ENCODE results near the gene TGIF1.
A peak's percentile ranks its signal among the peaks of the same experiment; 100 is the strongest.

TGIF1 gene

GRCh38 chr18:3480827-3481573 lies 31.0 kb downstream of the TGIF1 start:
- no peaks in the 10 kb centered on the region for H4K20me1 ChIP-seq
- no peaks in the 10 kb centered on the region for H3K36me3 ChIP-seq
- H3K4me2 ChIP-seq, result no peak overlapping the region
- H3K9ac ChIP-seq, result no peak overlapping the region
- H3K27me3 ChIP-seq, result no peaks in the 10 kb centered on the region
- no peak overlapping the region for H3K27ac ChIP-seq
- peaks cover 7% of the 10 kb centered on the region for H3K4me1 ChIP-seq
- no peak overlapping the region for H3K4me3 ChIP-seq
- TF ChIP-seq Cebpa-rat (IDR thresholded peaks at IDR 0.05), result no peak
- H3K9me3 ChIP-seq, result no peaks in the 10 kb centered on the region

GRCh38 chr18:3481696-3482210 lies 31.8 kb downstream of the TGIF1 start:
- Histone ChIP-seq H3K27ac (no peak overlapping the region), H3K9ac (no peak overlapping the region), H3K4me1 (peaks cover 14% of the 10 kb centered on the region), H3K4me3 (no peak overlapping the region), H3K4me2 (no peak overlapping the region), H3K36me3 (no peaks in the 10 kb centered on the region), H3K9me3 (no peaks in the 10 kb centered on the region), H3K27me3 (no peaks in the 10 kb centered on the region), H4K20me1 (no peaks in the 10 kb centered on the region)
- no peak for TF ChIP-seq Cebpa-rat (IDR thresholded peaks at IDR 0.05)

GRCh38 chr18:3482258-3482657 lies 32.3 kb downstream of the TGIF1 start:
- Histone ChIP-seq H4K20me1 (no peaks in the 10 kb centered on the region), H3K4me3 (no peak overlapping the region), H3K27ac (no peak overlapping the region), H3K9me3 (no peaks in the 10 kb centered on the region), H3K9ac (no peak overlapping the region), H3K27me3 (no peaks in the 10 kb centered on the region), H3K36me3 (no peaks in the 10 kb centered on the region), H3K4me2 (no peak overlapping the region), H3K4me1 (peaks cover 19% of the 10 kb centered on the region)
- TF ChIP-seq Cebpa-rat (IDR thresholded peaks at IDR 0.05), result no peak

DNA sequence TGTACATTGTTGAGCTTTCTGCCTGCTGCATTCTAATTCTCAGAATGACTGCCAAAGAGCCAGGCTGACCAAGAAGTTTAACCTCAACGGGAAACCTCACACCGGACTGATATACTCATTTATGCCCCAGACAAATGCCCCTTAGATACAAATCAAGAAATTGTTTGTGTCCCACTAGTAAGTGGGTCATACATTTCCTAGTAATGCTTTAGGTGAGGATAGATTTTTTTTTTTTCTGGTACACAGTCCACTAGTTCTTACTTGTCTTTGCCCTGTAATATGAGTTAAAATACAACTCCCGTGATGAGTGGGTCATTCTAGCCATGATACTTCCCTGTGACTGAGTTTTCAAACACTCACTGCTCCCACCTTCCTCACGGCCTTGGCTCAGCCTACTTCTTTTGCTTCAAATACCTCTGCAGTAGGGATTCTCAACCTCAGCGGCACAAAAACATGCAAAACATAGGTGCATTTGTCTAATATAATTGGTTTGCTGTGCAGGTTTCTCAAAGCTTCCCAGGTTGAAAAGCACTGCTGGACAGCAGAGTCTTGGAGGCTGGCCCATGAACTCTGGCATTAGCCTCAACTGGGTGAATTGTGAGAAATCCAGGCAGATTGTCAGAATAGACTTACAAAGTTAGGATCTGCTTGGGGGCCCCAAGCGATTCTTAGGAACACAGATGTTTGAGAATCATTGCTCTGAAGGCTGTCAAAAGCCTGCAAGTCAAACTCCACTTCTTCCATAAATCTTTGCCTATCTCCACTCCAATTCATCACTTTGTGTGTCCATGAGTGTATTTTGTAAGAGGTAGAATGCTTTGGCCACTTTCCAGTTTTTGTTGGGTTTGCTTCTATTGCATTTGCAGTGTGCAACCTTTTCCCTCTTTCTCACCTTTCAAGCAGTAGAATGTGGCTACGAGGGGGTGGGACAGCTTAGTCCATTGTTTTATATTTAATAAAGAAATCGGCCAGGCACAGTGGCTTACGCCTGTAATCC lies 35.5 kb downstream of the TGIF1 start:
- Histone ChIP-seq H3K36me3 (no peaks in the 10 kb centered on the region), H3K4me3 (no peak overlapping the region), H3K27me3 (no peaks in the 10 kb centered on the region), H3K27ac (no peak overlapping the region), H4K20me1 (no peaks in the 10 kb centered on the region), H3K4me1 (peaks cover 30% of the 10 kb centered on the region), H3K9me3 (no peaks in the 10 kb centered on the region), H3K4me2 (peak overlapping the region; percentile 66), H3K9ac (no peak overlapping the region)
- TF ChIP-seq Cebpa-rat (IDR thresholded peaks at IDR 0.05), result no peak

DNA sequence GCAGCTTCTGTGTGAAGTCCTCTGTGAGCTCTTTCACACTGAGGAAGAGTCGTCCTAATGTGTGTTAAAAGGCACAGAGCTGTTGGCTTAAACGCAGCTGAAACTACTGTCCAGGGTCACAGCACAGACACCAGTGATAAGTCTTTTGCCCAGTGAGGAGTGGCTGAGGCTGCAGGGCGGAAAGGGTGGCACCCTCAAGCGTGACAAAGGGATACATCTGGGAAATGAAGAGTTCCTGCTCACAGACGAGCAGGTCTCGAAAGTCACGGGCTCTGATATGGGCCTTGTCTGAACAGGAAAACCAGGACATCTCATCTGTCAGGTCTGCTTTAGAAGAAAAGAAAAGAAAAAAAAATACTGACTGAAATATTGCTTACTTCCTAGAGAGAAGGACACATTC lies 36.5 kb downstream of the TGIF1 start:
- no peak for TF ChIP-seq Cebpa-rat (IDR thresholded peaks at IDR 0.05)
- Histone ChIP-seq H3K9ac (peak overlapping the region; percentile 48; the same call in 1 of the 2 replicates), H3K36me3 (no peaks in the 10 kb centered on the region), H3K4me1 (peaks cover 30% of the 10 kb centered on the region), H3K4me3 (no peak overlapping the region), H3K27me3 (no peaks in the 10 kb centered on the region), H4K20me1 (no peaks in the 10 kb centered on the region), H3K27ac (peak overlapping the region; percentile 48; the same call in 1 of the 2 replicates), H3K4me2 (peak overlapping the region; percentile 66), H3K9me3 (no peaks in the 10 kb centered on the region)

DNA sequence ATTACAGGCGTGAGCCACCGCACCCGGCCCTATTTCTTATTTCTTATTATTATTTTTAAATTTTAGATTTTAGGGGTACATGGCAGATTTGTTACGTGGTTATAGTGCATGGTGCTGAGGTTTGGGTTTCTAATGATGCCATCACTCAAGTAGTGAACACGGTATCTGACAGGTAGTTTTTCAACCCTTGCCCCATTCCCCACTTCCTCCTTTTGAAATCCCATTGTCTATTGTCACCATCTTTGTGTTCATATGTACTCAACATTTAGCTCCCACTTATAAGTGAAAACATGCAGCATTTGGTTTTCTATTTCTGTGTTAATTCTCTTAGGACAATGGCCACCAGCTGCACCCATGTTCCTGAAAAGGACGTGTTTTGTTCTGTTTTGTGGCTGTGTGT lies 39.5 kb downstream of the TGIF1 start:
- H3K4me2 ChIP-seq, result 0 out of 2 replicates have a peak overlapping the region, but pooled peaks have one; percentile 9
- TF ChIP-seq Cebpa-rat (IDR thresholded peaks at IDR 0.05), result no peak
- H3K27me3 ChIP-seq, result no peaks in the 10 kb centered on the region
- H3K4me1 ChIP-seq, result peaks cover 41% of the 10 kb centered on the region
- no peak overlapping the region for H3K27ac ChIP-seq
- no peaks in the 10 kb centered on the region for H3K36me3 ChIP-seq
- no peaks in the 10 kb centered on the region for H4K20me1 ChIP-seq
- no peak overlapping the region for H3K4me3 ChIP-seq
- H3K9ac ChIP-seq, result no peak overlapping the region
- no peaks in the 10 kb centered on the region for H3K9me3 ChIP-seq

DNA sequence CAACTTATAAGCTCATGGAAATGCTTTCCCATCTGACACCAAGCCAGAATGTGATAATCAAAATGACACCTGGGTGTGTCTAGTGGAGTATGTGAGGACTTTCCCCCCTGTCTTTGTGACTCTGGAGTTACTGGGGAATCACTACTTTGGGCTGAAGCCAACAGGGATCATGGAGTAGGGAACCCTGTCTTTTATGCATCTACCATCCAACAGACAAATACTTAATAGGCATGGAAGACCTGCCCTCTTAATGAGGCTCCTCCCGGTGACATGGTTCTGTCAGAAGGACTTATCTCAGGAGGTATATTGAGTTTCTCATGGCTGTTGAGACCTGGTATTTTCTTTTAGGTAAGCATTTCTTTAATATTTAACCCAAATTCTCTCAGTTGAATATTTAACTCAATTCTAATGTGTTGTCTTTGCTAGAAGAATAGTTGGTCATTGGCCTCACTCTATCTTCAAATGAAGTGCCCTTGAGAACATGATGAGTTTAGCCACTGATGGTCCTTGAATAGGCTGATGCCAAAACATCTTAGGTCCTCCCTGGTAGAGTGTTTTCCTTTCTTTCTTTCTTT lies 42.1 kb downstream of the TGIF1 start:
- no peaks in the 10 kb centered on the region for H4K20me1 ChIP-seq
- no peak overlapping the region for H3K27ac ChIP-seq
- H3K36me3 ChIP-seq, result no peaks in the 10 kb centered on the region
- no peak for TF ChIP-seq Cebpa-rat (IDR thresholded peaks at IDR 0.05)
- H3K4me1 ChIP-seq, result peaks cover 23% of the 10 kb centered on the region
- H3K27me3 ChIP-seq, result no peaks in the 10 kb centered on the region
- no peak overlapping the region for H3K4me2 ChIP-seq
- H3K9ac ChIP-seq, result no peak overlapping the region
- no peak overlapping the region for H3K4me3 ChIP-seq
- no peaks in the 10 kb centered on the region for H3K9me3 ChIP-seq

- TF ChIP-seq Cebpa-rat (IDR thresholded peaks at IDR 0.05), result no peak
- Histone ChIP-seq H3K9me3 (no peaks in the 10 kb centered on the region), H3K27me3 (peaks cover 3% of the 10 kb centered on the region; the same call in 1 of the 2 replicates), H3K4me1 (peaks cover 20% of the 10 kb centered on the region), H3K9ac (no peak overlapping the region), H4K20me1 (no peaks in the 10 kb centered on the region), H3K27ac (no peak overlapping the region), H3K36me3 (no peaks in the 10 kb centered on the region), H3K4me2 (no peak overlapping the region), H3K4me3 (no peak overlapping the region)
Measured at GRCh38 chr18:3492721-3493120, 42.7 kb downstream of the TGIF1 start.

DNA sequence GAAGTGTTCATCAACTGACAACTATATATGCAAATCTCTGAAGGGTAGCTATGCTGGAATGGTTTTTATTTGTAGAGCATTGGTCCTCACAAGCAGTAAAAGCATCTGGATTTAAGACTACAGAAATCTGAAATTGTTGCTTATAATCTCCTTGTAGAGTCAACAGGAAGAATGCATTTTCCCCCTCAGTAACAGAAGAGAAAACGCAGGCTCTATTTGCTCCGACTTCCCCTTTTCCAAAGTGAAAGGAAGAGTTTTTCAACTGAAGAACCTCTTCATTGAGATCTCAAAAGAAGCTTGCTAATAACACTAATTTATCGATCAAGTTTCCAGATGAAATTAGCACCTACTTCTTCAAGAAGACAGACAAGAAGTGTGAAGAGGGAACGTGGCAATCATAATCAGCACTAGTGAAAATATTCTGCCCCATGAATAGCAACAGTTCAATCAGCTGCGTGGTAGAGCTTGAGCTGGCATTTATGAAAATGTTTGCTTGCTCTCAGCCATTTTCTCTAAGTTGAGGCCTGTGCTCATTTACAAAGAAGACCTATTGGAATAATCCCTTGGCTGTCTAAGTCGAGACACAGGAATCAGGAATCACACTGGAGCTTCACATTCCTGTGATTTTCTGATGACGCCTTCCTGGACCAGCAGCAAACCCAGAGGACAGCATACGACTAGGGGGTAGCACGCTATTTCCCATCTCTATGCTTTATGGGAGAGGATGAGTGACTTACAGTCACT lies 43.7 kb downstream of the TGIF1 start:
- H3K4me2 ChIP-seq, result peak overlapping the region; percentile 34
- H3K9me3 ChIP-seq, result no peaks in the 10 kb centered on the region

More for the DNA sequence above, 43.7 kb downstream of the TGIF1 start:
- Histone ChIP-seq H3K36me3 (no peaks in the 10 kb centered on the region), H3K4me1 (peaks cover 20% of the 10 kb centered on the region), H3K4me3 (no peak overlapping the region), H3K27ac (no peak overlapping the region), H3K27me3 (peaks cover 12% of the 10 kb centered on the region), H3K9ac (no peak overlapping the region), H4K20me1 (no peaks in the 10 kb centered on the region)
- TF ChIP-seq Cebpa-rat (IDR thresholded peaks at IDR 0.05), result no peak
